HG03565 (cell line): ENCODE results near the gene ANGPTL3.
"Not testable (repeated sequence)": the region's sequence is repeated elsewhere in the genome, so short reads cannot be mapped to it uniquely, and the experiment has no call there.

Source experiments
- ATAC-seq: cut with Tn5 transposase; IDR thresholded peaks from one replicate; pipeline ENCODE4 v1.9.1; 2021; ENCODE audit warnings: mild to moderate bottlenecking, moderate library complexity; ENCODE audit not compliant: unreplicated experiment

Gene ANGPTL3, protein sequence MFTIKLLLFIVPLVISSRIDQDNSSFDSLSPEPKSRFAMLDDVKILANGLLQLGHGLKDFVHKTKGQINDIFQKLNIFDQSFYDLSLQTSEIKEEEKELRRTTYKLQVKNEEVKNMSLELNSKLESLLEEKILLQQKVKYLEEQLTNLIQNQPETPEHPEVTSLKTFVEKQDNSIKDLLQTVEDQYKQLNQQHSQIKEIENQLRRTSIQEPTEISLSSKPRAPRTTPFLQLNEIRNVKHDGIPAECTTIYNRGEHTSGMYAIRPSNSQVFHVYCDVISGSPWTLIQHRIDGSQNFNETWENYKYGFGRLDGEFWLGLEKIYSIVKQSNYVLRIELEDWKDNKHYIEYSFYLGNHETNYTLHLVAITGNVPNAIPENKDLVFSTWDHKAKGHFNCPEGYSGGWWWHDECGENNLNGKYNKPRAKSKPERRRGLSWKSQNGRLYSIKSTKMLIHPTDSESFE

DNA sequence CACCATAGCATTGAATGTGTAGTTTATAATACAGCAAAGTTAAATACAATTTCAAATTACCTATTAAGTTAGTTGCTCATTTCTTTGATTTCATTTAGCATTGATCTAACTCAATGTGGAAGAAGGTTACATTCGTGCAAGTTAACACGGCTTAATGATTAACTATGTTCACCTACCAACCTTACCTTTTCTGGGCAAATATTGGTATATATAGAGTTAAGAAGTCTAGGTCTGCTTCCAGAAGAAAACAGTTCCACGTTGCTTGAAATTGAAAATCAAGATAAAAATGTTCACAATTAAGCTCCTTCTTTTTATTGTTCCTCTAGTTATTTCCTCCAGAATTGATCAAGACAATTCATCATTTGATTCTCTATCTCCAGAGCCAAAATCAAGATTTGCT is at the start of gene ANGPTL3:
Gene ANGPTL3 (plus strand): TSS at position 240 of the 400 bp plus-strand sequence. CDS start 47 bp downstream, at position 287.
- ATAC-seq, result no peak

DNA sequence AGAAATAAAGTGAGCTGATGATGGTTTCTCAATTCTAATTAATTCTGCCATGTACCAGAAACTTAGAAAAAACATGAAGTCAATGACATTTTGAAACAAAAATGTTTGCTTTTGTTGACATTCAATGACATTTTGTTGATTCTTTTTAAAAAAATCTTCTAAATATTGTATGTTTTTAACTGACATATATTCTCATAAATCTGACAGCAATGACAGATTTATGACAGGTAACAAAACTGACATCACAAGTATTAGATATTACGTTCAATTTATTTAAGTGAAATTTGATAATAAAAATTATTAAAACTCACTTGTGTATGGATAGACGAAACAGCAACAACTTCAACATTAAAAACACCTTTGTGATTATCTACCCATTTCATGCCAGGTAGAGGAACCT is 36.0 kb upstream of the ANGPTL3 start:
- no peak for ATAC-seq

DNA sequence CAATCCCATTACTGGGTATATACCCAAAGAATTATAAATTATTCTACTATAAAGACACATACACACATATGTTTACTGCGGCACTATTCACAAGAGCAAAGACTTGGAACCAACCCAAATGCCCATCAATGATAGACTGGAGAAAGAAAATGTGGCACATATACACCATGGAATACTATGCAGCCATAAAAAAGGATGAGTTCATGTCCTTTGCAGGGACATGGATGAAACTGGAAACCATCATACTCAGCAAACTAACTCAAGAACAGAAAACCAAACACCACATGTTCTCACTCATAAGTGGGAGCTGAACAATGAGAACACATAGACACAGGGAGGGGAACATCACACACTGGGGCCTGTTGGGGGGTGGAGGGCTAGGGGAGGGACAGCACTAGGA is 30.1 kb upstream of the ANGPTL3 start:
- ATAC-seq, result not testable (repeated sequence)

DNA sequence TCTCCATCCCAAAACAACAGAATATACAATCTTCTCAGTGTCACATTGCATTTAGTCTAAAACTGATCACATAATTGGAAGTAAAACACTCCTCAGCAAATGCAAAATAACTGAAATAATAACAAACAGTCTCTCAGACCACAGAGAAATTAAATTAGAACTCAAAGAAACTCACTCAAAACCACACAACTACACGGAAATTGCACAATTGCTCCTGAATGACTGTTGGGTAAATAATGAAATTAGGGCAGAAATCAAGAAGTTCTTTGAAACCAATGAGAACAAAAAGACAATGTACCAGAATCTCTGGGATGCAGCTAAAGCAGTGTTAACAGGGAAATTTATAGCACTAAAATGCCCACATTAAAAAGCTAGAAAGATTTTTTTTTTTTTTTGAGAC is 29.4 kb upstream of the ANGPTL3 start:
- not testable (repeated sequence) for ATAC-seq

DNA sequence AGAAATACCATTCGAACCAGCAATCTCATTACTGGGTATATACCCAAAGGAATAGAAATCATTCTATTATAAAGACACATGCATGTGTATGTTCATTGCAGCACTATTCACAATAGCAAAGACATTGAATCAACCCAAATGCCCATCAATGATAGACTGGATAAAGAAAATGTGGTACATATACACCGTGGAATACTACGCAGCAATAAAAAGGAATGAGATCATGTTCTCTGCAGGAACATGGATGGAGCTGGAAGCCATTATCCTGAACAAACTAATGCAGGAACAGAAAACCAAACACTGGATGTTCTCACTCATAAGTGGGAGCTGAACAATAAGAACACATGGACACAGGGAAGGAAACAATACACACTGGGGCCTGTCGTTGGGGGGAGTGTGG is 25.8 kb upstream of the ANGPTL3 start:
- ATAC-seq, result not testable (repeated sequence)

DNA sequence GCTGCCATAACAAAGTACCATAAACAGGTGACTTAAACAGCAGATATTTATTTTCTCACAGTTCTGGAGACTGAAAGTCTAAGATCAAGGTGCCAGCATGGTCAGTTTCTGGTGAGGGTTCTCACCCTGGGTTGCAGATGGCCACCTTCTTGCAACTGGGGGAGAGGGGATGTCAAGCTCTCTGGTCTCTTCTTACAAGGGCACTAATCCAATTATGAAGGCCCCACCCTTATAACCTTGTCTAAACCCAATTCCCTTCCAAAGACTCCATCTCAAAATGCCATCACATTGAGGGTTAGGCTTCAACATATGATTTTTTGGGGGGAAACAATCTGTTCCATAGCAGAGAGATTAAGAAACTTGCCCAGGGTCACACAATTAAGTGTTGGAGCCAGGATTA is 24.8 kb upstream of the ANGPTL3 start:
- ATAC-seq, result no peak

DNA sequence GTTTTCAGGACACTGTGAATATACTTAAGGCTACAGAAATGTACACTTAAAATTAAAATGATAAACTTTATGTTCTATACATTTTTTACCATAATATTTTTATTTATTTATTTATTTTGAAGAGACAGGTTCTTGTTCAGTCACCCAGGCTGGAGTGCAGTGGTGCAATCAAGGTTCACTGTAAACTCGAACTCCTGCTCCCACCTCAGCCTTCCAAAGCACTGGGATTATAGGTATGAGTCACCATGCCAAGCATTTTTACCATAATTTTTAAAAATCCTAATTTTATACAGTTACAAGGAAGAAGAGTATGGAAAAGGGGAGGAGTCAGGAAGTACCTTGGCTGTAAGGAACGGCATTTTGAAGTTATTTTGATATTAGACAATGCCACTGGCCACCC is 23.6 kb upstream of the ANGPTL3 start:
- ATAC-seq, result no peak

DNA sequence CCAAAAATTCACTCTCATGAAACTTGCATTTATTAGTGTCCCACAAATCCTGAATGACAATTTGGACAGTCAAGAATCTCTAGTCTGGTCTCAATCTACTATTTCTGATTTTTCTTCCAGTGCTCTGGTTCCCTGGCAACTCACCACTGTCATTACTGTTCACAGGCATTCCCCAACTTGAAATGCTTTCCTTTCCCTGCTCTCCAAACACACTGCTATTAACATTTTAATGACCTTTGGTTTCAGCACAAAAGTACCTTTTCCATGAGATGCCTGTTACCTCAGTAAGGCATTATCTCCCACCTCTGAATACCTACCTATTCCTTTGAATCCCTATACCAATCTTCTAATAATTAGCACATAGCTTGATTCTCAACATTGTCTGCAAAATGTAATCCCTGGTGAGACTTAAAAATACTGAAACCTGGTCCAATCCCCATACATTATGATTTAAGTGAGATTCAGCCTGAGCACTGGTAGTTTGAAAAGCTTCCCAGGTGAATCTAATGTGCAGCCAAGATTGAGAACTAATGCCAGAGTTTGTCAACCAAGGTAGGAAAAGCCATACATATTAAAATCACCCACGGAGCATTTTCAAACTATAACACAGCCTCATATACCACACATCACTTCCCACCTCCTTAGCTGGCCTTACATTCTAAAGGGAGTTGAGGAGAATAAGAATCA is 11.7 kb upstream of the ANGPTL3 start:
- ATAC-seq, result no peak

DNA sequence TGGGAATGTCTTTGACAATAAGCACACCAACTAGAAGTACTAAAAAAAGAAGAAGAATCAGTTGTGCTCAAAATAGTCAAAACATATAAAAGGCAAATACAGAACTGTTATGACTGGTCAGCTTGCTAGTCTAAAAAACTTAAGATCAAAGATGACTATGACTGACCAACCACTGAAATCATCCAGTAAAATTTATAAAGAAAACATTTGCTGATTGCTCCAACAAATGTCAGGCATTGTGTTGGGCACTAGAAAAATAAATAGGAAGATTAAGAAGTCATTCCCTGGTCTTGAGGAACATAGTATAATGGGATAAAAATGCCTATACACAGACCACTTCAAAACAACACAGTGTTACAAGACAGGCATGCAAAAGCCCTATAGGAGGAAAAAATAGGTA is 9.3 kb upstream of the ANGPTL3 start:
- ATAC-seq, result no peak

DNA sequence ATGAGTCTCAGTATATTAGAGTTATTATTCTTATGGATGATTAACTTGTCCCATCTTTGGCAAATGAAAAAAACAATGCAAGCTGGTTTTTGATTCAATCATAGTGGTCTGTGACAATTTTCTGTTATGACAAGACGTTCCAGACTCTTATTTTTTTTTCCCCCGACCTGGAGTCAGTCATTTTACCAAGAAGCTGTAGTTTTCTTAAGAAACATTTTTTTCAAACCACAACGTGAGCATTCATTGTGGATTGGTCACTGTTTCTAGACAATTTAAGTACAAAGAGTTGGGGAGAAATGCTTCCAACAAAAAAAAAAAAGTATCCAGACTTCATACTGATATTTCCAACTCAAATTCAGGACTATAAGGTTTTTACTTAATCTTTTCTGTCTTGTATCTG is 8.0 kb upstream of the ANGPTL3 start:
- no peak for ATAC-seq

DNA sequence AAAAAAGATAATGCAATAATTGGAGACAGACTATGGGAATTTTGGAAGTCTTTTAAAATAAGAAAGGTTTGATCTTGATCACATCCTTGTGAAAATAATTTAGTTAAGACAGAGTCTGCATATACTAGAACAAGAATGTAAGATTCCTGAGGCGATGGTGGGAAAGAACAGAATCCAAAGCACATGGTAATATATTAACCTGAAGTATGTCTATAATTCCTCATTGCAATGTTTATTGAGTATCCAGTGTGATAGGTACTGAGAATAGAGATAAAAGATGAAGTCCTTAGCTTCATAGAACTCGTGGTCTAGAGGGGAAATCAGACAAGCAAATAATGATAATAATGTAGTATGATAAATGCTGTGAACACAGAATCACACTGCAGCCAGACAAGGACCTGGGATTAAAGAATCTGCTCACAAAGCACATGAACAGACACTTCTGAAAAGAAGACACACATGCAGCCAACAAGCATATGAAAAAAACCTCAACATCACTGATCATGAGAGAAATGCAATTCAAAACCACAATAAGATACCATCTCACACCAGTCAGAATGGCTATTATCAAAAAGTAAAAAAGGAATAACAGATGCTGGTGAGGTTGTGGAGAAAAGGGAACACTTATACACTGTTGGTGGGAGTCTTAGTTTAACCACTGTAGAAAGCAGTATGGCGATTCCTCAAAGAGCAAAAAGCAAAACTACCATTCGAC is 6.9 kb upstream of the ANGPTL3 start:
- ATAC-seq, result no peak

DNA sequence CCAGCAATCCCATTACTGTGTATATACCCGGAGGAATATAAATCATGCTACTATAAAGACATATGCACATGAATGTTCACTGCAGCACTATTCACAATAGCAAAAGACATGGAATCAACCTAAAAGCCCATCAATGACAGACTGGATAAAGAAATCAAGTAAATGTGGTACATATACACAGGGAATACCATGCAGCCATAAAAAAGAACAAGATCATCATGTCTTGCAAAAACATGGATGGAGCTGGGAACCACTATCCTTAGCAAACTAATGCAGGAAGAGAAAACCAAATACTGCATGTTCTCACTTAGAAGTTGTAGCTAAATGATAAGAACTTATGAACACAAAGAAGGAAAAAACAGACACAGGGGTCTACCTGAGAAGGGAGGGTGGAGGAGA is 6.4 kb upstream of the ANGPTL3 start:
- ATAC-seq, result no peak

DNA sequence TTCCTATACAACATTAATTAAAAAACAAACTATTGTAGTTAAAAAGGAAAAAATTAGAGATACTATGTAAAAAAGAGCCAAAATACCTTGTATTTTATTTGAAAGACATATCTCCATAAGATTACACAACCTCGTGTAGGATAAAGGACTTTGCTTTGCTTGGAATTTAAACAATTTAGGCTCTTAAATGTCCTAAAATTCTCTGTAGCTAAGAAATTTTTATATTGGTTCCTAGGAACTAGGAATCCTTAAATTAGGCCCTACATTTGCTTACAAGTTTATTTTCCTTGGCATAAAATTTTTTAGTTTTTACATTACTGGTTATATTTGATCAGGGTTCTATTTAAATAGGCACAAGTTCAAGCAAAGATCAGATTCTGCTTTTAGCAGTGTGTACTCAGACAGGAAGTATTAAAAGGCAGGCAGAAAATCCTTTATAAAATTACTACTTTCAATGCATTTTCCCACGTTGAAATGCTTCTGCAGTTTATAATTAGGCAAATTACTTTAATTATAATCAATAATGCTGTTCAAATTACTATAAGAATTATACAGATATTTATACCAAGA is 3.4 kb upstream of the ANGPTL3 start:
- no peak for ATAC-seq

DNA sequence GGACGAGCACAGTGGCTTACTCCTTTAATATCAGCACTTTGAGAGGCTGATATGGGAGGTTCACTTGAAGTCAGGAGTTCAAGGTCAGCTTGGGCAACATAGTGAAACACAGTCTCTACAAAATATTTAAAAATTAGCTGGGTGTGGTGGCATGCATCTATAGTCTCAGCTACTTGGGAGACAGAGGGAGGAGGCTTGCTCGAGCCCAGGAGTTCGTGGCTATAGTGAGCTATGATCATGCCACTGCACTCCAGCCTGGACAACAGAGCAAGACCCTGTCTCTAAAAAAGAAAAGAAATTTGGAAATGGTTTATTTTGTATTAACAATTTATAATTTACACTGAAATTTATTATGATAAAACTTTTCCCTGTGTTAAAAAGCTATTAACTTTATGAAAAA is 1.7 kb upstream of the ANGPTL3 start:
- ATAC-seq, result no peak

DNA sequence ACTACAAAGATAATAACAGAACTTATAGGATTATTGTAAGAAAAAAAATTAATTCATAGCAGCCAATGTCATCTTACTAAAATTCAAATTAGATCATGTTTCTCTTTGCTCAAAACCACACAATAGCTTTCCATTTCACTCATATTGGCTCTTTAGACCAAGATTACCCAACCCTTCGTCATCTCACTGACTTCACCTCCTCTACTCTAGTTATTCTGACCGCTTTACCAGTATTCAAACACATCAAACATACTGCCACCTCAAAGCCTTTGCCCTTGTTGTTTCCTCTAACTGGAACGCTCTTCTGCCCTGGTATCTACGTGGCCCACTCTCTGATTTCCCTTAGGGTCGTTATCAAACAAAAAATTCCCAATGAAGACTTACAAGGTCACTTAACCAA is 1.7 kb downstream of the ANGPTL3 start:
- ATAC-seq, result no peak

DNA sequence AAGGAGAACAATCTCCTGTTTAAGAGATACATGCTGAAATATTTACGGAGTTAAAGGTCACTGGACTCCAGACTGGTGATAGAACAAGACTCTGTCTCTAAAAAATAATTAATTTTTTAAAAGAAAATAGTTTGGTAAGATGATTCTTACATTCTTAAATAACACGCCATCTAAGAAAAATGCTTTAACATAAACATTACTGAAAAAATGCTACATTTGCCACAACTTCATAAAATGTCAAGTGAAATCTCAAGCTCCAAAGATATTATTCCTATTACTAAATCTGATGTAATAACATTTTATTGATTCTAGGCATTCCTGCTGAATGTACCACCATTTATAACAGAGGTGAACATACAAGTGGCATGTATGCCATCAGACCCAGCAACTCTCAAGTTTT is 4.1 kb downstream of the ANGPTL3 start:
- ATAC-seq, result no peak

DNA sequence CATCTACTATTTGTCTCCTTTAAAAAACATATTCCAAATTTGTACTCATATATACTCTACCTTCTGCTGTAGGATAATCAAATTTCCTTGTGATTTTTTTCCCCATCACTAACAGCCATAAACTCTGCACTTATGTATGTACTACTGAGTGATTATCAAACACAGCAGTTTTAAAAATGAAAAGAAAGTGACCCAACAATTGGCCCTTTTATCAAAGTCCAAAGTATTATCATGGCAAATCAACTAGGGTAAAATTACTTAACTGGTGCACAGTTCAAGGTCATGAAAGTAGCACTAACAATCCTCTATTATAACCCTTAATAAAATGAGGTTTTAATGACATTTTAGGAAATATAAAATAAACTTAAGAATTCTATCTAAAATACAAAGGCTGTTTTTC is 11.6 kb downstream of the ANGPTL3 start:
- no peak for ATAC-seq

DNA sequence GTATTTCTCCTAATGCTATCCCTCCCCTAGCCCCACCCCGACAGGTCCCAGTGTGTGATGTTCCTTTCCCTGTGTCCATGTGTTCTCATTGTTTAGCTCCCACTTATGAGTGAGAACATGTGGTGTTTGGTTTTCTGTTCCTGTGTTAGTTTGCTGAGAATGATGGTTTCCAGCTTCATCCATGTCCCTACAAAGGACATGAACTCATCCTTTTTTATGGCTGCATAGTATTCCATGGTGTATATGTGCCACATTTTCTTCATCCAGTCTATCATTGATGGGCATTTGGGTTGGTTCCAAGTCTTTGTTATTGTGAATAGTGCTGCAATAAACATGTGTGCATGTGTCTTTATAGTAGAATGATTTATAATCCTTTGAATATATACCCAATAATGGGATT is 13.3 kb downstream of the ANGPTL3 start:
- not testable (repeated sequence) for ATAC-seq

DNA sequence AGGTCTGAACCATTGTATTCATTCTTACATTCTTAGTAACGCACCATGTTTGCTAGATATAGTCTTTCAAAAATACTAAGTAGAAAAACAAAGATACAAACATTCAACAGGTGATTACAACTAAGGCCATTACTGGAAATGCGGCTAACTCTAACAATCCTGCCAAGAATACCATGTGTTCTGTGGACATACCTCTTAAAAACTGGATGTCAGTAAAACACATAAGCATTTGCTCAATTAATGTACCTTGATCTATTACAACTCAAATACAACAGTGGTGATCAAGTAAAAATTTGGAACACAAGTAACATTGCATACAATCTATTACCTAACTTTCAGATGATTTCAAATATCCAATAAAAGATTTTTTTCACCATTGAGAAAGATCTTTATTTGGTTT is 15.4 kb downstream of the ANGPTL3 start:
- ATAC-seq, result no peak

DNA sequence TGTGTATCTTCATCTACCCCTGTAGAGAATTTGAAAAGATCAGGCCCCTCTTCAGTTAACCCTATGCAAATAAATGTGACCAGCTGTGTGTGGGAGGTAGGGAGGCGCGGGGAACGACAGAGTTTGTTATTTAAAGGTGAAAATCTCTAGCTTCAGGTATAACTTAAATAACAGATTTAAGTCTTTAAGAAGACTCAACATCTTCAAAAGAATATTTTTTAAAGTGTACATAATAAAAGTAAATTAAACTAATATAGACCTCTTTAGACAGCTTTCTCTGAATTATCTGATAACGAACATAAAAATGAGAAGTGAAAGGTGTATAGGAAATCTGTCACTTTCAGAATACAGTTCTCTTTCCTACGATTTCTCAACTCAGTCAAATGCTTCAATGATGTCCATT is 16.0 kb downstream of the ANGPTL3 start:
- peak; percentile 88 for ATAC-seq

DNA sequence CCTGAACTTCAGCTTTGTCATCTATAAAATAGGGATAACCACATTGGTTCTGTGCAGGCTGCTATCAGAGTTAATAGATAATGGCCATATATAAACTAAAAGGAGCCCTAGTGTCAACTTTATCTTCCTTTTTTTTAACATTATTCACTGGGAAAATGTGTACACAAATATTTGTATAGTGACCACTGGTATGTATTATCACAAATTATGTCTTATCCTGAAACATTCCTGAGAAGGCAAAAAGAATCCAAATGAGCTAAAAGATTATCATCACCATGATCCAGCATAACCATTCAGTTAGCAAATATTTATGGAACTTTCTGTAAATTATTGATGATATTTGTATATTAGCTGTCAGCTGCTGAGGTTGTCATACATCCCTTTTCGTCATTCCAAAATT is 16.6 kb downstream of the ANGPTL3 start:
- no peak for ATAC-seq
